Sigmoid colon (tissue), 7 donors: ENCODE measurements around the gene SHB. TPM values are rescaled to one million over a fixed set of nuclear protein-coding genes. Genes with fewer than 3 reads are reported as not detected.

Experiments
- DNase-seq: peaks from one replicate; pipeline ENCODE4 v3.0.0-alpha.2; 2019
- H3K27ac ChIP-seq, 4 donors: fragments of 200-600 bp; sonication (generic); one replicate each; pipeline ENCODE4 v1.5.1; 2016 to 2019; ENCODE audit warnings: mild to moderate bottlenecking in 1 of 4
- H3K27me3 ChIP-seq, 3 donors: fragments of 200-600 bp; sonication (generic); one replicate each; pipeline ENCODE4 v1.5.1; 2019; ENCODE audit warnings: mild to moderate bottlenecking in 1 of 3
- H3K36me3 ChIP-seq, 4 donors: fragments of 200-600 bp; sonication (generic); one replicate each; pipeline ENCODE4 v1.5.1; 2016 to 2019
- H3K4me1 ChIP-seq, 4 donors: fragments of 200-600 bp; sonication (generic); one replicate each; pipeline ENCODE4 v1.5.1; 2017 to 2019
- H3K4me3 ChIP-seq, 4 donors: fragments of 200-600 bp; sonication (generic); one replicate each; pipeline ENCODE4 v1.5.1; 2017 to 2019; ENCODE audit warnings: mild to moderate bottlenecking in 2 of 4, moderate library complexity in 1 of 4
- H3K9me3 ChIP-seq, 4 donors: fragments of 200-600 bp in 3 of 4; sonication (generic) in 3 of 4; one replicate each; pipeline versions ENCODE4 v1.5.1 to v1.6.1; 2013 to 2019
- EP300 ChIP-seq, 4 donors: sonication (generic); formaldehyde crosslinking; IDR thresholded peaks; one replicate each; pipeline ENCODE4 v1.6.1; 2017; ENCODE audit warnings: antibody characterized with exemption in 4 of 4
- POLR2A ChIP-seq, 2 donors: fragments of 450-650 bp; IDR thresholded peaks; one replicate each; pipeline ENCODE4 v1.6.1; 2016; ENCODE audit warnings: antibody characterized with exemption in 2 of 2, mild to moderate bottlenecking in 2 of 2, moderate library complexity in 2 of 2
- POLR2AphosphoS5 ChIP-seq, 4 donors: sonication (generic); formaldehyde crosslinking; IDR thresholded peaks; one replicate each; pipeline ENCODE4 v1.6.1; 2017; ENCODE audit warnings: antibody characterized with exemption in 4 of 4
- WGBS, 2 donors: extraction: QIAGEN DNeasy Blood & Tissue Kit; methylation state at CpG; one replicate each; pipeline ENCODE4 v1.1.7; 2013; 5-methylcytosine and 5-hydroxymethylcytosine counted together
- intact Hi-C: fragments of 100-400 bp; cut with DNase I; formaldehyde crosslinking; loops from one replicate; pipeline ENCODE4 v1.15.1; 2023
- polyA plus RNA-seq, 3 donors: library from polyadenylated mRNA; stranded (reverse); fragments of 200-250 nt; gene quantifications; one replicate each; pipeline ENCODE4 v1.2.3, GENCODE V29; 2013
- total RNA-seq, 4 donors: library from RNA; depleted of rRNA; stranded (reverse); fragments of >200 nt; gene quantifications; one replicate each; pipeline ENCODE4 v1.1.0, GENCODE V29; 2016
- TF ChIP-seq, protein P1 (sequence below), 4 experiments: fragments of 450-650 bp in 3 of 4; fragments of 200-600 bp in 1 of 4; IDR thresholded peaks; one replicate each; pipeline ENCODE4 v1.5.1; 2016 to 2019; ENCODE audit warnings: antibody characterized with exemption in 4 of 4, mild to moderate bottlenecking in 3 of 4, moderate library complexity in 2 of 4
- donor health status: healthy with polysubstance abuse.
- donor health status: Bipolar disorder and iron deficiency.
- donor health status: healthy.

SHB gene
- total and polyA plus RNA-seq, 7 donors: 6.8 to 33.7 (median 10.2) TPM

DNA sequence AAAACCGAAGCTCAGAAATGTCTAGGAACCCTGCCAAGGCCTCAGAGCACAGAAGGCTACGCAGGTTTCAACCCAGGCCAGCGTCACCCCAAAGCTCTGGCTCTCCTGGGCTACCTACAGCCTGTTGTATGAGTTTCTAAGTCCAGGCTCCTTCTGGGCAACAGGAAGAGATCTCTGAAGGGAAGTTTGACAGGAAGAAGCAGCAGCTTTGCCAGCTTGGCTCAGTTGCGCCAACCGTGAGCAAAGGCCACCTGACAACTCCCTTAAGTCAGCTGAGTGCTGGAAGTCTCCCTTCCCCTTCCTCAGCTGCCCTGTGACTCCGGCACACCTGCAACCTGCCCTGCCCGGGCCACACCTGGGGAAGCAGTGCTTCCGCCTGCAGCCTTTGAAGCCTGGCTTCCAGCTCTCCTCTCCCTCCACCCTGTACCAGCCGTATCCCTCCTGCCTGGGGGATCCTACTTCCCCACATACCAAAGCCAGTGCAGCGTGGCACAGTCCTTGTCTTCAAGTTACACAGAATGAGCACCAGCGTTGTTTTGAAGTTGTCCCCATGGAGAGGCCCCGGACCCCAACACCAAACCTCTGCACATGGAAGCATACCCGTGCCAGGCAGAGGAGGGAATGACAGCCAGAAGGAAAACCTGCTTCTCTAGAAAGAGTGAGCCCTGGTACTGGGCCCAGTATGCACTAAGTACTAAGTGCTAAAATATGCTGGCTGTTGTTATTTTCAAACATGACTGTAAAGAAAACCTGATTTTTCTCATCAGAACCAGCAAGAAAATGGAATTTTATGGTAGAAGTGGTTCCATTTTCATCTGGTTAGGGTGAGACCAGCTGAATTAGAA, 36.5 kb downstream of the SHB start:
- TF ChIP-seq EP300 (IDR thresholded peaks at IDR 0.05) (peak in 1 of 4 donors; percentile 53), POLR2AphosphoS5 (IDR thresholded peaks at IDR 0.05) (peak in 2 of 4 donors; percentile 5 to 78)
- TF ChIP-seq, protein P1, sequence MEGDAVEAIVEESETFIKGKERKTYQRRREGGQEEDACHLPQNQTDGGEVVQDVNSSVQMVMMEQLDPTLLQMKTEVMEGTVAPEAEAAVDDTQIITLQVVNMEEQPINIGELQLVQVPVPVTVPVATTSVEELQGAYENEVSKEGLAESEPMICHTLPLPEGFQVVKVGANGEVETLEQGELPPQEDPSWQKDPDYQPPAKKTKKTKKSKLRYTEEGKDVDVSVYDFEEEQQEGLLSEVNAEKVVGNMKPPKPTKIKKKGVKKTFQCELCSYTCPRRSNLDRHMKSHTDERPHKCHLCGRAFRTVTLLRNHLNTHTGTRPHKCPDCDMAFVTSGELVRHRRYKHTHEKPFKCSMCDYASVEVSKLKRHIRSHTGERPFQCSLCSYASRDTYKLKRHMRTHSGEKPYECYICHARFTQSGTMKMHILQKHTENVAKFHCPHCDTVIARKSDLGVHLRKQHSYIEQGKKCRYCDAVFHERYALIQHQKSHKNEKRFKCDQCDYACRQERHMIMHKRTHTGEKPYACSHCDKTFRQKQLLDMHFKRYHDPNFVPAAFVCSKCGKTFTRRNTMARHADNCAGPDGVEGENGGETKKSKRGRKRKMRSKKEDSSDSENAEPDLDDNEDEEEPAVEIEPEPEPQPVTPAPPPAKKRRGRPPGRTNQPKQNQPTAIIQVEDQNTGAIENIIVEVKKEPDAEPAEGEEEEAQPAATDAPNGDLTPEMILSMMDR (IDR thresholded peaks at IDR 0.05): no peak
- Histone ChIP-seq H3K4me3 (no peak overlapping the region), H3K36me3 (no peaks in the 10 kb centered on the region), H3K9me3 (no peaks in the 10 kb centered on the region), H3K4me1 (peaks cover 0 to 58% (median 42%) of the 10 kb centered on the region in 4 donors), H3K27ac (peak overlapping the region; percentile 61 to 89 (median 76)), H3K27me3 (no peaks in the 10 kb centered on the region)
- intact Hi-C loops: no loop called here
- peak; percentile 69 for DNase-seq
- WGBS, 2 donors: 18 to 56% methylated on average over 13 of the region's 13 CpGs

DNA sequence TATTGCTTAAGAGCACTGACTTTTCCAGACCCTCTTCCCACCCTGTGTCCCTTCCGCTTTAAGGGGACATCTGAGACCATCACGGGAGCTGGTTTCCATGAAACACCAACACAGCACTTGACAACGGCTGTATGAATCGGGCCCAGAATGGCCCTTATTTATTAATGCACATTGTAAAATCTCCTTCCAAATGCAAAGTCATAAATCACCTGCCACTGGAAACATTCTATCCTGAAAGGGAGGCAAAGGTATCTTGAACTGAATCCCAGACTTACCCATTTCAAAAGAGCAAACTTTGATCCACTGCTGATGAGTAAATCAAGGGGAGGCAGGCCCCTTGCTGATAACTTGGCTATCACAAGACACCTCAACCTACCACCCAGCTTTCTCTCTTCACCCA, 37.4 kb downstream of the SHB start:
- intact Hi-C loops: no loop called here
- whole genome bisulfite sequencing, 2 donors: 33 to 67% methylated on average over 4 of the region's 4 CpGs
- Histone ChIP-seq H3K9me3 (no peaks in the 10 kb centered on the region), H3K27ac (peak overlapping the region; percentile 61 to 89 (median 76)), H3K4me3 (no peak overlapping the region), H3K36me3 (no peaks in the 10 kb centered on the region), H3K4me1 (peaks cover 0 to 62% (median 47%) of the 10 kb centered on the region in 4 donors), H3K27me3 (no peaks in the 10 kb centered on the region)
- TF ChIP-seq, protein P1 (IDR thresholded peaks at IDR 0.05): no peak
- TF ChIP-seq POLR2A (IDR thresholded peaks at IDR 0.05): no peak
- peak in 2 of 4 donors; percentile 72 to 76 for TF ChIP-seq EP300 (IDR thresholded peaks at IDR 0.05)
- peak in 3 of 4 donors; percentile 44 to 64 (median 59) for TF ChIP-seq POLR2AphosphoS5 (IDR thresholded peaks at IDR 0.05)
- DNase-seq: no peak

- WGBS, 2 donors: 90 to 94% methylated on average over 3 of the region's 3 CpGs
- no peaks in the 10 kb centered on the region for H3K27me3 ChIP-seq
- intact Hi-C loops: no loop called here
Measured at GRCh38 chr9:38030658-38031057, 38.4 kb downstream of the SHB start.

GRCh38 chr9:38029915-38030638, 39.0 kb downstream of the SHB start:
- Histone ChIP-seq H3K36me3 (no peaks in the 10 kb centered on the region), H3K4me1 (peaks cover 0 to 68% (median 62%) of the 10 kb centered on the region in 4 donors), H3K4me3 (no peak overlapping the region), H3K9me3 (no peaks in the 10 kb centered on the region), H3K27me3 (no peaks in the 10 kb centered on the region), H3K27ac (peak overlapping the region in 3 of 4 donors; percentile 26 to 89 (median 87))
- DNase-seq: no peak
- intact Hi-C loops: no loop called here
- TF ChIP-seq EP300 (IDR thresholded peaks at IDR 0.05): no peak
- TF ChIP-seq POLR2A (IDR thresholded peaks at IDR 0.05): no peak
- no peak for TF ChIP-seq POLR2AphosphoS5 (IDR thresholded peaks at IDR 0.05)
- TF ChIP-seq, protein P1 (IDR thresholded peaks at IDR 0.05): no peak
- 68 to 83% methylated on average over 9 of the region's 9 CpGs for WGBS, 2 donors

More at GRCh38 chr9:38030658-38031057, 38.4 kb downstream of the SHB start:
- no peaks in the 10 kb centered on the region for H3K36me3 ChIP-seq
- peak overlapping the region in 3 of 4 donors; percentile 65 to 89 (median 87) for H3K27ac ChIP-seq
- DNase-seq: no peak
- H3K4me3 ChIP-seq: no peak overlapping the region
- H3K4me1 ChIP-seq: peaks cover 0 to 62% (median 56%) of the 10 kb centered on the region in 4 donors
- no peaks in the 10 kb centered on the region for H3K9me3 ChIP-seq
- TF ChIP-seq POLR2A (IDR thresholded peaks at IDR 0.05) (no peak), POLR2AphosphoS5 (IDR thresholded peaks at IDR 0.05) (no peak), EP300 (IDR thresholded peaks at IDR 0.05) (no peak)
- TF ChIP-seq, protein P1 (IDR thresholded peaks at IDR 0.05): no peak
